K562 (cell line): ENCODE measurements around the gene ANKRD44. TPM values are rescaled to one million over a fixed set of nuclear protein-coding genes. Genes with fewer than 3 reads are reported as not detected.

Experiments used
- EWSR1 ChIP-seq: fragments of 450-650 bp; IDR thresholded peaks from 2 replicates; pipeline ENCODE4 v1.6.1; 2018; ENCODE audit warnings: borderline replicate concordance, mild to moderate bottlenecking, low read depth, moderate library complexity; ENCODE audit not compliant: partially characterized antibody
- SP2 ChIP-seq: IDR thresholded peaks from 2 replicates; pipeline ENCODE4 v1.6.1; 2011; ENCODE audit warnings: mild to moderate bottlenecking, low read depth, low read length, moderate library complexity; ENCODE audit not compliant: poor library complexity, severe bottlenecking; ENCODE audit errors: extremely low read depth
- ZBED1 ChIP-seq: IDR thresholded peaks from 2 replicates; pipeline ENCODE4 v1.6.1; 2014
- polyA plus RNA-seq, 8 experiments: library from polyadenylated mRNA; depleted of rRNA in 4 of 8; stranded (reverse) in 5 of 8; unstranded in 3 of 8; fragments of >200 nt; fragmentation: Nextera tagmentation in 2 of 8; fragmentation: Illumina TruSeq in 1 of 8; extraction: Ambion mirVana in 2 of 8; extraction: Trizol in 1 of 8; gene quantifications; 2 replicates each; pipeline versions ENCODE4 v1.2.1 to v1.2.3, GENCODE V29; 2011 to 2014; ENCODE audit warnings: inconsistent platforms in 1 of 8, missing spikeins in 1 of 8
- total RNA-seq, 7 experiments: library from RNA; depleted of rRNA in 6 of 7; stranded (reverse); fragments of >200 nt in 6 of 7; fragmentation: Illumina TruSeq in 2 of 7; extraction: Trizol in 2 of 7; gene quantifications; 2 replicates each; pipeline versions ENCODE4 v1.2.1 to v1.2.3, GENCODE V29; 2011 to 2021; ENCODE audit warnings: low replicate concordance in 1 of 7
- TF ChIP-seq, protein P1 (sequence below), 2 experiments: fragments of 450-650 bp in 1 of 2; sonication (generic) in 1 of 2; formaldehyde crosslinking in 1 of 2; IDR thresholded peaks; 2 replicates each; pipeline versions ENCODE4 v1.7.1 to v1.9.0; 2016 to 2022; ENCODE audit warnings: inconsistent platforms in 1 of 2, mild to moderate bottlenecking in 1 of 2, missing genetic modification reagents in 1 of 2
- TF ChIP-seq, protein P2 (sequence below): sonication (generic); formaldehyde crosslinking; IDR thresholded peaks from 2 replicates; pipeline ENCODE4 v1.8.0; 2022; ENCODE audit warnings: mild to moderate bottlenecking, missing genetic modification reagents, borderline replicate concordance
- TF ChIP-seq, protein P3 (sequence below): fragments of 250-450 bp; sonication (Bioruptor Pico); IDR thresholded peaks from 2 replicates; pipeline ENCODE4 v1.8.0; 2021; ENCODE audit warnings: moderate library complexity, mild to moderate bottlenecking, inconsistent platforms

Gene ANKRD44
- total and polyA plus RNA-seq, 9 of the 15 experiments (the other 6 are each of a cell fraction or from before 2014, with no cell fraction given), result 0.03 to 0.64 (median 0.07) TPM; not detected in 3

DNA sequence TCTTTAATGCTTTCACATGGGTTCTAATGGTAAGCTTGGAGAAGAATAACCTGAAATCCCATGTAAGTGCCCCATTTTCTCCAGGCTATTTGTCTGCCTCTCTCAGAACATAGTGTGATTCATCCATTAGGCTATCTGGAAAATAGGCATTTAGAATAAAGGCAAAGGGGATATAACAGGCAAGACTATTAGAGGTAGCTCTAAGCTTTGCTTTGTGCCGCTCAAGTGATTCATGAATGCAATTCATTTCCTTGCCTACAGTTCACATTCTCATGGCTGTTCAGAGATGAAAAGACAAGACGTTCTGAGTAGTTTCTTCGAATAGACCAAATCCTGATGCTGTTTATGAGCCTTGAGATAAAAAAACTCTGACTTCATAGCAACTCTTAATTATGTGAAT is 101.7 kb downstream of the ANKRD44 start (continued):
- TF ChIP-seq, protein P1, sequence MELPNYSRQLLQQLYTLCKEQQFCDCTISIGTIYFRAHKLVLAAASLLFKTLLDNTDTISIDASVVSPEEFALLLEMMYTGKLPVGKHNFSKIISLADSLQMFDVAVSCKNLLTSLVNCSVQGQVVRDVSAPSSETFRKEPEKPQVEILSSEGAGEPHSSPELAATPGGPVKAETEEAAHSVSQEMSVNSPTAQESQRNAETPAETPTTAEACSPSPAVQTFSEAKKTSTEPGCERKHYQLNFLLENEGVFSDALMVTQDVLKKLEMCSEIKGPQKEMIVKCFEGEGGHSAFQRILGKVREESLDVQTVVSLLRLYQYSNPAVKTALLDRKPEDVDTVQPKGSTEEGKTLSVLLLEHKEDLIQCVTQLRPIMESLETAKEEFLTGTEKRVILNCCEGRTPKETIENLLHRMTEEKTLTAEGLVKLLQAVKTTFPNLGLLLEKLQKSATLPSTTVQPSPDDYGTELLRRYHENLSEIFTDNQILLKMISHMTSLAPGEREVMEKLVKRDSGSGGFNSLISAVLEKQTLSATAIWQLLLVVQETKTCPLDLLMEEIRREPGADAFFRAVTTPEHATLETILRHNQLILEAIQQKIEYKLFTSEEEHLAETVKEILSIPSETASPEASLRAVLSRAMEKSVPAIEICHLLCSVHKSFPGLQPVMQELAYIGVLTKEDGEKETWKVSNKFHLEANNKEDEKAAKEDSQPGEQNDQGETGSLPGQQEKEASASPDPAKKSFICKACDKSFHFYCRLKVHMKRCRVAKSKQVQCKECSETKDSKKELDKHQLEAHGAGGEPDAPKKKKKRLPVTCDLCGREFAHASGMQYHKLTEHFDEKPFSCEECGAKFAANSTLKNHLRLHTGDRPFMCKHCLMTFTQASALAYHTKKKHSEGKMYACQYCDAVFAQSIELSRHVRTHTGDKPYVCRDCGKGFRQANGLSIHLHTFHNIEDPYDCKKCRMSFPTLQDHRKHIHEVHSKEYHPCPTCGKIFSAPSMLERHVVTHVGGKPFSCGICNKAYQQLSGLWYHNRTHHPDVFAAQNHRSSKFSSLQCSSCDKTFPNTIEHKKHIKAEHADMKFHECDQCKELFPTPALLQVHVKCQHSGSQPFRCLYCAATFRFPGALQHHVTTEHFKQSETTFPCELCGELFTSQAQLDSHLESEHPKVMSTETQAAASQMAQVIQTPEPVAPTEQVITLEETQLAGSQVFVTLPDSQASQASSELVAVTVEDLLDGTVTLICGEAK (IDR thresholded peaks at IDR 0.05), result no peak
- TF ChIP-seq, protein P1 (CRISPR knock-in tag; IDR thresholded peaks at IDR 0.05), result no peak
- TF ChIP-seq SP2 (no peak), ZBED1 (no peak), EWSR1 (no peak)
- TF ChIP-seq, protein P2, sequence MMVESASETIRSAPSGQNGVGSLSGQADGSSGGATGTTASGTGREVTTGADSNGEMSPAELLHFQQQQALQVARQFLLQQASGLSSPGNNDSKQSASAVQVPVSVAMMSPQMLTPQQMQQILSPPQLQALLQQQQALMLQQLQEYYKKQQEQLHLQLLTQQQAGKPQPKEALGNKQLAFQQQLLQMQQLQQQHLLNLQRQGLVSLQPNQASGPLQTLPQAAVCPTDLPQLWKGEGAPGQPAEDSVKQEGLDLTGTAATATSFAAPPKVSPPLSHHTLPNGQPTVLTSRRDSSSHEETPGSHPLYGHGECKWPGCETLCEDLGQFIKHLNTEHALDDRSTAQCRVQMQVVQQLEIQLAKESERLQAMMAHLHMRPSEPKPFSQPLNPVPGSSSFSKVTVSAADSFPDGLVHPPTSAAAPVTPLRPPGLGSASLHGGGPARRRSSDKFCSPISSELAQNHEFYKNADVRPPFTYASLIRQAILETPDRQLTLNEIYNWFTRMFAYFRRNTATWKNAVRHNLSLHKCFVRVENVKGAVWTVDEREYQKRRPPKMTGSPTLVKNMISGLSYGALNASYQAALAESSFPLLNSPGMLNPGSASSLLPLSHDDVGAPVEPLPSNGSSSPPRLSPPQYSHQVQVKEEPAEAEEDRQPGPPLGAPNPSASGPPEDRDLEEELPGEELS (CRISPR knock-in tag), result no peak
- TF ChIP-seq, protein P3, sequence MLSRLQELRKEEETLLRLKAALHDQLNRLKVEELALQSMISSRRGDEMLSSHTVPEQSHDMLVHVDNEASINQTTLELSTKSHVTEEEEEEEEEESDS (CRISPR knock-in tag), result no peak
